ENCODE measurements around the gene SLAMF8. TPM values are rescaled to one million over a fixed set of nuclear protein-coding genes. Genes with fewer than 3 reads are reported as not detected.

The SLAMF8 gene
- total RNA-seq, 1 donor from 2014 or later: 34.6 TPM

GRCh38 chr1:159867664-159868026, 41.0 kb downstream of the SLAMF8 start:
- DNase-seq: peak; percentile 86

GRCh38 chr1:159868766-159869165, 42.1 kb downstream of the SLAMF8 start:
- H3K27ac ChIP-seq: no peak overlapping the region
- no peak for TF ChIP-seq CTCF (IDR thresholded peaks at IDR 0.05)
- intact Hi-C loops (cut with DNase I): no loop called here
- DNase-seq (no peak), ATAC-seq (no peak)
- H3K36me3 ChIP-seq: no peaks in the 10 kb centered on the region
- H3K4me3 ChIP-seq: no peak overlapping the region
- no peaks in the 10 kb centered on the region for H3K27me3 ChIP-seq
- H3K9me3 ChIP-seq: no peaks in the 10 kb centered on the region
- no peaks in the 10 kb centered on the region for H3K4me1 ChIP-seq

More at GRCh38 chr1:159867664-159868026, 41.0 kb downstream of the SLAMF8 start:
- intact Hi-C loops (cut with DNase I): no loop called here
- no peak for TF ChIP-seq CTCF (IDR thresholded peaks at IDR 0.05)
- Histone ChIP-seq H3K4me3 (no peak overlapping the region), H3K9me3 (no peaks in the 10 kb centered on the region), H3K4me1 (no peaks in the 10 kb centered on the region), H3K27me3 (no peaks in the 10 kb centered on the region), H3K27ac (peak overlapping the region; percentile 49), H3K36me3 (no peaks in the 10 kb centered on the region)
- peak; percentile 94 for ATAC-seq

- H3K9me3 ChIP-seq: no peaks in the 10 kb centered on the region
- no peaks in the 10 kb centered on the region for H3K4me1 ChIP-seq
- no peaks in the 10 kb centered on the region for H3K27me3 ChIP-seq
- no peak overlapping the region for H3K27ac ChIP-seq
- no peak overlapping the region for H3K4me3 ChIP-seq
- intact Hi-C loops (cut with DNase I): no loop called here
- H3K36me3 ChIP-seq: no peaks in the 10 kb centered on the region
- no peak for TF ChIP-seq CTCF (IDR thresholded peaks at IDR 0.05)
- DNase-seq: no peak
- no peak for ATAC-seq
Observed at GRCh38 chr1:159869173-159869572, 42.5 kb downstream of the SLAMF8 start.

- Histone ChIP-seq H3K27ac (no peak overlapping the region), H3K4me1 (no peaks in the 10 kb centered on the region), H3K36me3 (no peaks in the 10 kb centered on the region), H3K27me3 (no peaks in the 10 kb centered on the region), H3K4me3 (no peak overlapping the region), H3K9me3 (no peaks in the 10 kb centered on the region)
- ATAC-seq (no peak), DNase-seq (no peak)
- intact Hi-C loops (cut with DNase I): no loop called here
- no peak for TF ChIP-seq CTCF (IDR thresholded peaks at IDR 0.05)
Observed at GRCh38 chr1:159869607-159870006, 42.9 kb downstream of the SLAMF8 start.

- H3K27me3 ChIP-seq: no peaks in the 10 kb centered on the region
- H3K4me3 ChIP-seq: no peak overlapping the region
- ATAC-seq (no peak), DNase-seq (no peak)
- H3K27ac ChIP-seq: no peak overlapping the region
- no peak for TF ChIP-seq CTCF (IDR thresholded peaks at IDR 0.05)
- intact Hi-C loops (cut with DNase I): no loop called here
- no peaks in the 10 kb centered on the region for H3K36me3 ChIP-seq
- no peaks in the 10 kb centered on the region for H3K9me3 ChIP-seq
- H3K4me1 ChIP-seq: no peaks in the 10 kb centered on the region
Observed at GRCh38 chr1:159870704-159871103, 44.0 kb downstream of the SLAMF8 start.

- no peaks in the 10 kb centered on the region for H3K4me1 ChIP-seq
- DNase-seq (no peak), ATAC-seq (no peak)
- no peaks in the 10 kb centered on the region for H3K9me3 ChIP-seq
- intact Hi-C loops (cut with DNase I): no loop called here
- no peaks in the 10 kb centered on the region for H3K36me3 ChIP-seq
- no peak overlapping the region for H3K27ac ChIP-seq
- no peak overlapping the region for H3K4me3 ChIP-seq
- no peak for TF ChIP-seq CTCF (IDR thresholded peaks at IDR 0.05)
- H3K27me3 ChIP-seq: no peaks in the 10 kb centered on the region
Observed at GRCh38 chr1:159872891-159873290, 46.2 kb downstream of the SLAMF8 start.
